GM21447 (cell line): Measurements from ENCODE around the gene ADGRL3.

Experiments used
- ATAC-seq: cut with Tn5 transposase; IDR thresholded peaks from one replicate; pipeline ENCODE4 v1.9.1; 2021; ENCODE audit not compliant: unreplicated experiment

ADGRL3 gene

GRCh38 chr4:61200187-61200915, at the start of gene ADGRL3:
ADGRL3 (plus strand) TSS chr4:61200326.
- ATAC-seq, result no peak

GRCh38 chr4:61152433-61152832, 47.7 kb upstream of the ADGRL3 start:
- ATAC-seq, result no peak

- no peak for ATAC-seq
Observed at GRCh38 chr4:61160478-61160877, 39.6 kb upstream of the ADGRL3 start.

- ATAC-seq, result no peak
Observed at GRCh38 chr4:61162116-61162515, 38.0 kb upstream of the ADGRL3 start.

GRCh38 chr4:61173799-61174198, 26.3 kb upstream of the ADGRL3 start:
- ATAC-seq, result no peak

- ATAC-seq, result no peak
Observed at GRCh38 chr4:61175495-61175894, 24.6 kb upstream of the ADGRL3 start.

GRCh38 chr4:61177367-61177766, 22.8 kb upstream of the ADGRL3 start:
- no peak for ATAC-seq

- no peak for ATAC-seq
Observed at GRCh38 chr4:61180405-61180804, 19.7 kb upstream of the ADGRL3 start.

GRCh38 chr4:61182915-61183314, 17.2 kb upstream of the ADGRL3 start:
- ATAC-seq, result no peak

- no peak for ATAC-seq
Observed at GRCh38 chr4:61185288-61185687, 14.8 kb upstream of the ADGRL3 start.

- no peak for ATAC-seq
Observed at GRCh38 chr4:61192392-61192791, 7.7 kb upstream of the ADGRL3 start.

- no peak for ATAC-seq
Observed at GRCh38 chr4:61193863-61194262, 6.3 kb upstream of the ADGRL3 start.

- ATAC-seq, result no peak
Observed at GRCh38 chr4:61194571-61194970, 5.6 kb upstream of the ADGRL3 start.

GRCh38 chr4:61195101-61195500, 5.0 kb upstream of the ADGRL3 start:
- no peak for ATAC-seq

GRCh38 chr4:61198686-61199085, 1.4 kb upstream of the ADGRL3 start:
- no peak for ATAC-seq

GRCh38 chr4:61199873-61200186, 296 bp upstream of the ADGRL3 start:
- no peak for ATAC-seq

- no peak for ATAC-seq
Observed at GRCh38 chr4:61200916-61201526, 895 bp downstream of the ADGRL3 start.

- ATAC-seq, result no peak
Observed at GRCh38 chr4:61201561-61201960, 1.4 kb downstream of the ADGRL3 start.

- ATAC-seq, result no peak
Observed at GRCh38 chr4:61201961-61202637, 2.0 kb downstream of the ADGRL3 start.

GRCh38 chr4:61202638-61203435, 2.7 kb downstream of the ADGRL3 start:
- ATAC-seq, result no peak

- no peak for ATAC-seq
Observed at GRCh38 chr4:61203436-61203790, 3.3 kb downstream of the ADGRL3 start.
